Hindlimb muscle (tissue), 1 donor: Measurements from ENCODE around the gene PHLDB3. TPM values are rescaled to one million over a fixed set of nuclear protein-coding genes. Genes with fewer than 3 reads are reported as not detected.
"Not testable (repeated sequence)": the region's sequence is repeated elsewhere in the genome, so short reads cannot be mapped to it uniquely, and the experiment has no call there.

Source experiments
- DNase-seq: peaks from one replicate; pipeline ENCODE4 v3.0.0-alpha.2; 2013
- polyA plus RNA-seq: library from polyadenylated mRNA; unstranded; fragments of 120-200 nt; gene quantifications from one replicate; pipeline ENCODE4 v1.2.1, GENCODE V29; 2013; ENCODE audit not compliant: insufficient read length

Gene PHLDB3
- polyA plus RNA-seq, 1 donor: 6.4 TPM

DNA sequence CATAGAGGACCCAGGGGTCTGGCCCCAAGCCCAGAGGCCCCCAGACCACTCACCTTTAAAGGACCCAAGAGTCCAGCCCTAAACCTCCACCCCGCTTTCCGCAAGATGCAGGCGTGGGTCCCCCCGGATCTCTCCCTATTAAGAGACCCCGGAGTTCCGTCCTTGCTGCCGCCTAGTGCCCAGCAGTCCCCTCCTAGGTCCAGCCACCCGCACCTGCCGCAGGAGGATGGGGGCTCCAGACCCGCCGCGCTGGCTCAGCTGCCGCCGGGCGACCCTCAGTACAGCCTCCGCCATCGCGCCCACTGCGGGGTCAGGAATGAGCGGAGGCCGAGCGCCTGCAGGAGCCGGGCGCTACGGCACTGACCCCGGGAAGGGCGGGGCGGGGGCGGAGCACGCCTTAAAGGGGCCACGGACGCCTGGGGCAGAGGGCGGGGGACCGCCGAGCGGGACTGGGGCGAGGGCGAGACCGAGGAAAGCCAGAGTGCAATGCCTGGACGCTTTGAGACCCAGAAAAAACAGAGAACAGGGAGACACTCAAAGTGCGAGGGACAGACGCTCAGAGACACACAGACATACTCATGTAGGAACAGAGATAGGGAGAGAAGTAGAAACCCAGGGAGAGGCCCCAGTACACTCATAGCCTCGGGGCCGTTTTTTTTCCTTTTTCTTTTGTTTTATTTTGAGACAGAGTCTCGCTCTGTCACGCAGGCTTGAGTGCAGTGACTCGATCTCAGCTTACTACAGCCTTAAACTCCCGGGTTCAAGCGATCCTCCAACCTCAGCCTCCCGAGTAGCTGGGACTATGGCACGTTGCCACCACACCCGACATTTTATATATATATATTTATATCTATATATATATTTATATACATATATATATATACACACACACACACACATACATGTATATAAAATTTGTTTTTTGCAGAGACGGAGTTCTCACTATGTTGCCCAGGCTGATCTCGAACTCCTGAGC lies 22.6 kb upstream of the PHLDB3 start, which contains the start of gene ETHE1:
ETHE1 (minus strand) TSS at position 318 of the 976 bp plus-strand sequence; CDS start at position 294, 24 bp downstream.
- DNase-seq: peak; percentile 81

DNA sequence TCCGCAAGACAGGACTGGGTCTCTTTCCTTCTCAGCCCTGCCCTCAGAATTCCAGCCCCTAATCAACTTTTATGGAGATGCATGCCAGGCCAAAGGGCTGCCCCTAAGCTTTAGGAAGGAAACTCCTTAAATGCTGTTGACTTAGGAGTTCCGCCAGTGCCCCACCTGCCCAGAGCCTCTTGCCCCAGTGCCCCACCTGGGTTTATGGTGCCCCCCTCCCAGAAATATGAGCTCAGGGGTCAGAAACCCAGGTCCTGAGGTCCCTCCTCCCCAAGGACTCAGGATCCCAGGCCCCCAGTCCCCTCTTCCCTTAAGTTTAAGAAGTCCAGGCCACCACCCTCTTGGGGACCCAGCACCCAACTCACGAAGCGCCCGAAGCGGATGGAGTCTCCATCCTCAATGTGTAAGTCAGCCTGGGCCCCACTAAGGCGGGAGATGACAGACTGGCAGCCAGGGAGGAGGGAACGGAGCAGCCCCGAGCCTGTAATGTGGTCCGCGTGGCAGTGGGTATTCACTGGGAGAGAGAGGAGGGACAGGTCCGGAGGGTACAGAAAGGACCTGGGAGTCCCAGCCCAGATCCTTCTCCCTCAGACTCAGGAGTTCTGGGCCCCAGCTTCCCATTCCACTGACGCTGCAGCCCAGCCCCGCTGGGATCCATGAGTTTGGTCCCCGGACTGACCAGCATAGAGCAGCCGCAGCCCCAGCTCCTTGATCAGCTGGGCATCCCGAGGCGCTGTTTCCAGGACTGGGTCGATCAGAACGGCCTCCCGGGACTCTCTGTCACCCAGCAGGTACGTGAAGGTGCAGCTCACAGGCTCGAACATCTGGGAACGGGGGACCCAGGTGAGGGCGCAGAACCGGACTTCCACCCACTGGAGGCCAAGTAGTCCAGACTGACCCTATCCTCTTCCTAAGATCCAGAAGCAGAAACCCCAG lies 21.6 kb upstream of the PHLDB3 start:
- DNase-seq: no peak

DNA sequence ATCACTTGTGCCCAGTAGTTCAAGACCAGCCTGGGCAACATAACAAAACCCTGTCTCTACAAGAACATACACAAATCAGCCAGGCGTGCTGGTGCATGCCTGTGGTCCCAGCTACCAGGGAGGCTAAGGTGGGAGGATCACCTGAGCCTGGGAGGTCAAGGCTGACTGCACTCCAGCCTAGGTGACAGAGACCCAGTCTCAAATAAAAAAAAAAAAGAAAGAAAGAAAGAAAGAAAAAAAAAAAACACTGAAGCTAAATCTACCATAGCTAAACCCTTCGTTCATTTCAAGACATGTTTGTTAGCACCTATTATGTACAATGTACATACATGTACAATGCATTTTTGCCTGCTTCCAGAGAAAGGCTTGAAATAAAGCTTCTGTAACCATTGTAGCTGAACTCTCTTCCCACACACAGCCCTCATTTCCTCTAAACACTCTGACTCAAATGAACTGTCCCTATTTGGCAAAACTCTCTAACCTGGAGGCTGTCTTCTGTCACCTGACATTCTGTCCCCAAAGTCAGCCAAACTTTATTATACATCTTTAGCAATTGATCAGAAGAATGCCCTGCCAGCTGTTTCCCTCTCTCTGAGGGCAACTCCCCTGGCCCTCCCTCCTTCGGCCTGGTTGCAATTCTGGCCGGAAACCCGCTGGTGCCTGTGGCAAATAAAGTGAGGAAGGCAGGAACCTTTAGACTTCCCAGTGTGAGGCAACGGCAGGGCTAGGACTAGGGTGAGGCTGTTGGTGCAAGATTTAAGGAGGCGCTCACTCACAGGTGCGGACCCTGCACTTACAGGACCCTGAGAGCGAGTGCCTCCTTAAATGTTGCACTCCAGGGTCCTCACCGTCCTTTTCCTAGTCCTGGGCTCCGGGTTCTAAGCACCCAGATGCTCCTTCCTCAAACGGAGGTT lies 20.6 kb upstream of the PHLDB3 start:
- no peak for DNase-seq

DNA sequence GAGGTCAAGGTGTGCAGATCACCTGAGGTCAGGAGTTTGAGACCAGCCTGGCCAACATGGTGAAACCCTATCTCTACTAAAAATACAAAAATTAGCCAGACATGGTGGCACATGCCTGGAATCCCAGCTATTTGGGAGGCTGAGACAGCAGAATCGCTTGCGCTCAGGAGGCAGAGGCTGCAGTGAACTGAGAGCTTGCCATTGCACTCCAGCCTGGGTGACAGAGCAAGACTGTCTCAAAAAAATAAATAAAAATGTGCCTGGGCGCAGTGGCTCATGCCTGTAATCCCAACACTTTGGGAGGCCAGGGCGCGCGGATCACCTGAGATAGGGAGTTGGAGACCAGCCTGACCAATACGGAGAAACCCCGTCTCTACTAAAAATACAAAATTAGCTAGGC lies 19.1 kb upstream of the PHLDB3 start:
- DNase-seq: not testable (repeated sequence)

DNA sequence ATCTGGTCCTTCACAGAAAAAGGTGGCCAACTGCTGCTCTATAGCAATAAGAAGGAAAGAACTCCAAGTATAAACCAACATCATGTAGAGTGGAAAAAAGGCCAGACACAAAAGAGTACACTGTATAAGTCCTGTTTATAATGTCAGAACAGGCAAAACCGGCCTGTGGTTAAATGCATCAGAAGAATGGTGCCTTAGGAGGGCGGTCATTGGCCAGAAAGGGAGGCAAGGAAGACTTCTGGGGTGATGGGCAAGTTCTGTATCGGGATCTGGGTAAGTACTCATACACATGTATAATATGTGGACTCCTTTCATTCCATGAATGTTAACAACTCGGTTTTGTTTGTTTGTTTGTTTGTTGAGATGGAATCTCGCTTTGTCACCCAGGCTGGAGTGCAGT lies 18.4 kb upstream of the PHLDB3 start:
- DNase-seq: no peak

DNA sequence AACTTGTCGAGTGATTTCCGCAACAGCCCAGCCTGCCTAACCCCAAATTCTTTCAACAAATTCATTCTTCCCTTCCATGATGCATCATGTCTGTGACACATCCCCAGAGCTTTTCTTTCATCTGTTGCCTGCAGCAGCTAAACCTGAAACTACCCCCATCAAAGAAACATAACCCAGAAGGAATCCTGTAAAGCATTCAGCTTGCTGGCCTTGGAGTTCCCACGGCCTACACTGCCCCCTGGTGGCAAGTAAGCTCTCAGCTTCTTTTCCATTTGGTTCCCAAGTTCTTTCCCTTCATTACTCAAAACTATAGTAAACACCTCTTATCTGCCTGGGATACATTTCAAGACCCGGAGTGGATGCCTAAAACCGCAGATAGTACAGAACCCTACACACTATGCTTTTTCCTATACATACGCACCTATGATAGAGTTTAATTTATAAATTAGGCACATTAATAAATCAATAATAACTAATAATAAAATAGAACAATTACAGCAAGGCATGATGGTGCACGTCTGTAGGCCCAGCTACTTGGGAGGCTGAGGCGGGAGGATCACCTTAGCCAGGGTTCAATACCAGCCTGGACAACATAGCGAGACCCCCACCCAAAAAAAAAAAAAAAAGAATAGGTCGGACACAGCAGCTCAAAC lies 15.0 kb upstream of the PHLDB3 start:
- DNase-seq: peak; percentile 86

DNA sequence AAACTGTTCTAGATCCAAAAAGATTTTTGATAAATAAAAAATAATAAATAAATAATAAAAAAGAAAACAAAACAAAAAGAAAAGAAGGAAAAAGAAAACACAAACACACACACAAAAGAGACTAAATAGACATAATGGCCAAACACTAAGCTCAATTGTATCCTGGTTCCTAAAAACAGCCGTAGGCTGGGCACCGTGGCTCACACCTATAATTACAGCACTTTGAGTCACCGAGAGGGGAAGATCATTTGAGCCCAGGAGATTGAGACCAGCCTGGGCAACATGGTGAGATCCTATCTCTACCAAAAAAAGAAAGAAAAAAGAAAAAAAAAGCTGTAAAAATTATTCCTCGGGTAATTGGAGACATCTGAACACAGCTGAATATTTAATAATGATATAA lies 13.5 kb upstream of the PHLDB3 start:
- DNase-seq: no peak

DNA sequence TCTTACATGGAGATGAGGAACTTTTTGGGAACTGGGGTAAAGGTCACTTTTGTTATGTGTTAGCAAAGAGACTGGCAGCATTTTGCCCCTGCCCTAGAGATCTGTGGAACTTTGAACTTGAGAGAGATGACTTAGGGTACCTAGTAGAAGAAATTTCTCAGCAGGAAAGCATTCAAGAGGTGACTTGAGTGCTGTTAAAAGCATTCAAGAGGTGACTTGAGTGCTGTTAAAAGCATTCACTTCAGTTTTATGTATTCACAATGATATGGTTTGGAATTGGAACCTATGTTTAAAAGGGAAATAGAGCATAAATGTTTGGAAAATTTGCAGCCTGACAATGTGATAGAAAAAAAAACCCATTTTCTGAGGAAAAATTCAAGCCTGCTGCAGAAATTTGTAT lies 7.9 kb upstream of the PHLDB3 start:
- DNase-seq: not testable (repeated sequence)

DNA sequence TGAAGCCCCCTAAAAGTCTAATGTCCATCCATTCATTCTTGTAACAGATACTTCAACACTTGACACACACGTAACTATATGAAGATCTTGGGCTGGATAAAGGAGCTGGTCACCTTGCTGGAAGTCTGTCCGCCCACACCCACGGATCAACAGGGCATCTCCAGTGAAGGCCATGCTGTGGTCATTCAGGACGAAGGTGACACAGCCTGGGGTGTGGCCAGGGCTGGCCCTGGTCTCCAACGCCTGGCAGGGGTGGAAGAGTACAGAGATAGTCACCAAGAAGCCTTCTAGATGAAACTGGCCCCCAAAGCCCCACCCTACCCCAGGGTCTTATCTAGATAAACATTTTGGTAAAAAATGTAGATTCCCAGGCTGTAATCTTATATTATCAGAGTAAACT lies 6.8 kb upstream of the PHLDB3 start:
- DNase-seq: no peak

DNA sequence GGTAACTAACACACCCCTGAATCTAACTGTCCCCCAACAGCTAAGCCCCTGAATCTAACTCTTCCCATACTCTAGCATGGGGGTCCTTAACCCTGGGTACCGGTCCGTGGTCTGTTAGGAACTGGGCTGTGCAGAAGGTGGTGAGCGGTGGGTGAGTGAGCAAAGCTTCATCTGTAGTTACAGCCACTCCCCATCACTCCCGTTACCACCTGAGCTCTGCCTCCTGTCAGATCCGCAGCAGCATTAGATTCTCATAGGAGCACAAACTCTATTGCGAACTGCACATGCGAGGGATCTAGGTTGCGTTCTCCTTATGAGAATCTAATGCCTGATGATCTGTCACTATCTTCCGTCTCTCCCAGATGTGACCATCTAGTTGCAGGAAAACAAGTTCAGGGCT lies 6.2 kb upstream of the PHLDB3 start:
- DNase-seq: no peak

DNA sequence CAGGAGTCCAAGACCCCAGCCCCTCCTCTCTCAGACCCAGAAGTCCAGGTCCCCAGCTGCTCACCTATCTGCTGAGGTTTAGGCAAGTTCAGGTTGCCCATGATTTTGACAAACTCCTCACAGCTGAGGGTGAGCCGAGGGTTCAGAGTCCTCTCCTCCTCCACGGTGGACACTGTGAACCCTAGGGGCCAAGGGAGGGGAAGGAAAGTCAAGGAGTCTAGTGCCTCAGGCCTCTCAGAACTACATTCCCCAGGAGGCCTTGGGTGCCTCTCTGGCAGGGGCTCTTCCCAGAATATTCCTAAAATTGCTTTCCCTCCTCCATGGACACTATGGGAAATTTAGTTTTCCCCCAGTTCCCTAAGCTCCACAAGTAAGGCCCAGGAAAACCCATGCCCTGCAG lies 3.3 kb upstream of the PHLDB3 start:
- no peak for DNase-seq

DNA sequence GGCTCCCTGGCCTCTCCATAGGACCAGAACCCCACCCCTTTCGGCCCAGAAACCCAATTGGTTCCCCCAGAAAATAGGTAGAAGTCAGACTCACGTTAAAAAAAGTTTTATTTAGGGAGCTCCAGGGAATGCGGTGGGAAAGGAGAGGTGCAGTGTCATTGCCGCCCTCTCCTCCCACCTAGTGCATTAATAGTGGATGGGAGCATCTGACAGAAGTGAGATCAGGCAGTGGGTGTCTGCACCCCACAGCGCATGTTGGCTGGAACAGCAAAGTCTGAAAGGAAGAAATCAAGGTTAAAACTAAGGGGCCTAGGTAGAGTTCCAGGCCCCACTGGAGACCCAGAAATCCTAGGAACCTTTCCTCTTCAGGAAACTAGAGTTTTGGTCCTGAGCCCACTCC lies 2.1 kb upstream of the PHLDB3 start:
- DNase-seq: no peak

DNA sequence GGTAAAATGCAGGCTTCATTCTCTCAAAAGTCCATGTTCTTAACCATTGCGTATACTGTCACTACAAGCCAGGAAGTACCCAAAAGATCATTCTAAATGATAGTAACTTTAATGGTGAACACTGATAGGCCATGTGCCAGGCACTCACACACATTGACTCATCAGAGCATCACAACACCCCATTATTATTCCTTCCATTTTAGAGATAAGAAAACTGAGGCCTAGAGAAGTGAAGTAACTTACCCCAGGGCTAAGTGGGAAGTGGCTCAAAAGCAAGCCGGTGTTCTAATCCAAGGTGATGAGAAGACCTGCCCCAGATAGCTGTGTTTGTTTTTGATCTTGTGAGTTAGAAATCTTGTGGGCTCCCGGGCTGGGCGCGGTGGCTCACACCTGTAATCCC lies 1.4 kb upstream of the PHLDB3 start:
- no peak for DNase-seq

DNA sequence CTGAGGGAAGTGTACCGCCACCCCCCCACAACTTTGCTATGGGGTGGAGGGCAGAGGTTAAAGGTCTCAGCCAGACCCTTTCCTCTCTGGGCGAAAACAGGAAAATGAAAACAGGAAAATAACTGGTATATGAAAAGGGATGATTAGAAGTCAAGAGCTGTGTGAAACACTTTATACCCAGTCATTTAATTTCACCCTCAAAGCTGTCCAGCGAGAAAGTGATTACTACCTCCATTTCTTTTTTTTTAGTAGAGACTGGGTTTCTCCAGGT lies 575 bp upstream of the PHLDB3 start:
- no peak for DNase-seq

DNA sequence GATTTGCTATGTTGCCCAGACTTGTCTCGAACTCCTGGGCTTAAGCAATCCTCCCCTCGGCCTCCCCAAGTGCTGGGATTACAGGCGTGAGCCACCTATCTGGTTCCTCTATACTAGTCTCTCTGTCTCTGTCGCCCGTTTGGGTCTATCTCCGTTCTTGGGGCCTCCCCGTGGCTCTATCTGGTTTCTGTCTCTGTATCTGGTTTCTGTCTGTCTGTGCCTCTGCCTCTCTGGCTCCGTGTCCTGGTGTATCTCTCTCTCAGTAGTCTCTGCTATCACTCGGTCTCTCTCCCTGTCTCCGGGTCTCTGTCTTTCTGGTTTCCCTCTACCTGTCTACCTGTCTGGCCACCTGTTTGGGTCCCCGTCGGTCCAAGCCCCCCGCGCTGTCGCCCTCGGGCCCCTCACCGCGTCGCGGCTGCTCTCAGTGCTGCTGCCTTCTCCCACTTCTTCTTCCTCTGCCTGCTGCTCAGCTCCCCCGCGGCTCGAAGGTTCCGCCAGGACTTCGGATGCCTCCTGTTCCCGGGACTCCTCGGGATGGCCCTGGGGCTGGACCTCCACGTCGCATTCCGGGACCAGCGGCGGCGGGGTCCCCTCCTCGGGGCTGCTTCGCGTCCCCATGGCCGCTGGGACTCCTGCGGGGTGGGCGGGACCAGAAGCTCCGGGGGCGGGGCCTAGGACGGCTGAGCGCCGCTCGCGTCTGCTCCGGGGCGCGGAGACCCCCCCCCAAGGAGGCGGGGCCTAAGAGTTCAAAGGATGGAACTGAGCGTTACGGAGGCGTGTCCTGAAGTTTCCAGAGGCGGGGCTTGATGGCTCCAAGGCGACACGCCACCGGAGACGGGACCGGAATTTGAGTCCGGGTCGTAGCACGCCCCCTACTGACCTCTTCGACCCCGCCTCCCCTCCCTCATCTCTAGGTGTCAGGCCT lies 783 bp downstream of the PHLDB3 start:
- peak; percentile 94 for DNase-seq

DNA sequence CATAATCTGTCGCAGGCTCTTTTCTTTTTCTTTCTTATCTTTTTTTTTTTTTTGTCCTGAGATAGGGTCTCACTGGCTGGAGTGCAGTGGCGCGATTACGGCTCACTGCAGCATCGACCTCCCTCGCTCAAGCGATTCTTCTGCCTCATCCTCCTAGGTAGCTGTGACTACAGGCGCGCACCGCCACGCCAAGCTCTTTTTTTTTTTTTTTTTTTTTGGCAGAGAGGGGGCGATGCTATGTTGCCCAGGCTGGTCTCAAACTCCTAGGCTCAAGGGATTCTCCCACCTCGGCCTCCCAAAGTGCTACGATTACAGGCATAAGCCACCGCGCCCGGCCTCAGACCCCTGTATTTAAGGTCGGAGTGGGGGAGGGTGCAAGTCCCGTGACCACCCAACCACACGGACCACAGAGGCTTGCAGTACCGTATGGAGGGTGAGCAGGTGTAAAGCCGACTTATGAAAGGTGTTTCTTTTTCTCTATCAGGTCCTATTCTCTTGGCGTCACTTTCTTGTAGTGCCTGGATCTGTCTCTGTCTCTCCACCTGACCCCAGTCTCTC lies 2.0 kb downstream of the PHLDB3 start:
- no peak for DNase-seq

DNA sequence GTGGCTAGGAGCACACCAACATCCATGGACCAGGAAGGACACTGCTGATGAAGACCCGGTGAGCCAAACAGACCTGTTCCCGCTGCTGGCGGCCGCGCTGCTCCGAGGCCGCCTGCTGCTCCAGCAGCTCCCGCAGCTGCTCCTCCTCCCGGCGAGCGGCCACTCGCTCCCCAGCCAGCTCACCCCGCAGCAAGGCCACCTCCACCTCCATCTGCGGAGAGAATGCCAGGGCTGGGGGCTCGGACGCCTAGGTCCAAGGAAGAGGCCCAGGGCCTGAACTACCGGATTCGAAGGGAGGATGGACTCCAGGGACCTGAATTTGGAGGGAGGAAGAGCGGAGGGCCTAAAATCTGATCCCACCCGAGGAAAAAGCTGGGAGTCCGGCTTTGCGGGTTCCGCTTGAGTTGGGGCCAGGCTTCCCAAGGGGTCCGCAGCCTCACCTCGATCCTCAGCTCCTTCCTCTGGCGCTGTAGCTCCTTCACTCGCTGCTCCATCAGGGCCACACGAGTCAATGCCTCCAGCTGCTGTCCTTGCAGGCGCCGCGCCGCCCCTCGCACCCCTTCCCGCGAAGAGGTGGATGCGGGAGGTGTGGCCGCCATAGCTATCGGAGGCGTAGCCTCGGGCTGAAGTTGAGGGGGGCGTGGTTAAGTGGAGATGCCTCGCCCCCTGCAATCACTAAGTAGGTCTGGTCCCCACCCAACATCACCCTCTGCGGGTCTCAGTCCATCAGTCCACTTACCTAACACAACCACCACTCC lies 2.7 kb downstream of the PHLDB3 start:
- no peak for DNase-seq

DNA sequence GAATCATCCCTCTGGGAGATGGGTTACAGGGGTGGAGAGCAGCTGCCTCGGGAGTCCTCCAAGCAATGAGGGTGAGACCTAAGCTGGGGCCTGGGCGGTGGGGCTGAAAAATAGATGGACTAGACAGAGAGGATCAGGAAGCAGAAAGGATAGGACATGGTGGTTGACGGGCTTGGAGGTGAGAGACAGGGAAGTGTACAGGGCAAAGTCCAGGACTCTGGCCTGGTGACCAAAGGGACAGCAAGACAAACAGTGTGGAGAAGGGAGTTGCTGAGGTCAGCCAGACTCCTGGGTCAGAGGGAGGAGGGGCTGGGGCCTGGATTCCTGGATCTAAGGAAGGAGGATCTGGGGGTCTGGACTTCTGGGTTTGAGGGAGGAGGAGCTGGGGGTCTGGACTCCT lies 5.5 kb downstream of the PHLDB3 start:
- no peak for DNase-seq

DNA sequence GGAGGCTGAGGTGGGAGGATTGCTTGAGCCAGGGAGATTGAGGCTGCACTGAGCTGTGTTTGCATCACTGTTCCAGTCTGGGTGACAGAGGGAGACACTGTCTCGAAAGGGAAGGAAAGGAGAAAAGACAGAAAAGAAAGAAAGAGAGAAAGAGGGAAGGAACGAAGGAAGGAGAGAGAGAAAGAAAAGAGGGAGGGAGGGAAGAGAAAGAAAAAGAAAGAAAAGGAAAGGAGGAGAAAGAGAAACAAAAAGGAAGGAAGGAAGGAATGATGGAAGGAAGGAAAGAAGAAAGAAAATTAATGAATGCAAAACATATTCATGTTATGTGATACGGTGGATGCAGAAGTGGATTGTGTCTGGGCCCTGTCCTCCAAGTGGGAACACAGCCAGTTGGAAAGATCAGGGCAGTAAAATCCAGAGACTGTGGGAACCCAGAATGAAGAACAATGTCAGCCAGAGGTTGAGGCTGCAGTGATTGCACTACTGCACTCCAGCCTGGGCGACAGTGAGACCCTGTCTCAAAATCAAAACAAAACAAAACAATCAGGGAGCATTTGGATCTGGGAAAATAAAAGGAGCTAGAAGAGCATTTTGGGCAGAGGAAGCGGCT lies 6.2 kb downstream of the PHLDB3 start:
- peak; percentile 81 for DNase-seq
